IPS DF 4.7 (cell line): Measurements from ENCODE around the gene CCNA1.

Source experiments
- DNase-seq: peaks from one replicate; pipeline ENCODE4 v3.0.0-alpha.2; 2013; ENCODE audit warnings: low spot score; ENCODE audit errors: extremely low read depth

CCNA1 gene

GRCh38 chr13:36432106-36432544 is at the start of gene CCNA1:
Gene CCNA1 (plus strand): TSS chr13:36432495. CDS start chr13:36433057, 562 bp downstream.
- no peak for DNase-seq

- no peak for DNase-seq
Measured at GRCh38 chr13:36385489-36385888, 46.8 kb upstream of the CCNA1 start.

- no peak for DNase-seq
Measured at GRCh38 chr13:36395280-36395679, 37.0 kb upstream of the CCNA1 start.

GRCh38 chr13:36405151-36405550 is 27.1 kb upstream of the CCNA1 start:
- no peak for DNase-seq

GRCh38 chr13:36412736-36413135 is 19.6 kb upstream of the CCNA1 start:
- DNase-seq: no peak

GRCh38 chr13:36413161-36413560 is 19.1 kb upstream of the CCNA1 start:
- DNase-seq: no peak

- no peak for DNase-seq
Measured at GRCh38 chr13:36414461-36414860, 17.8 kb upstream of the CCNA1 start.

GRCh38 chr13:36417331-36417730 is 15.0 kb upstream of the CCNA1 start:
- no peak for DNase-seq

GRCh38 chr13:36418022-36418805 is 14.1 kb upstream of the CCNA1 start:
- DNase-seq: no peak

GRCh38 chr13:36420437-36420891 is 11.8 kb upstream of the CCNA1 start:
- DNase-seq: no peak

- no peak for DNase-seq
Measured at GRCh38 chr13:36421447-36421846, 10.8 kb upstream of the CCNA1 start.

GRCh38 chr13:36428086-36428485 is 4.2 kb upstream of the CCNA1 start:
- DNase-seq: no peak

- DNase-seq: no peak
Measured at GRCh38 chr13:36430247-36431203, 1.8 kb upstream of the CCNA1 start.

GRCh38 chr13:36431204-36432105 is 840 bp upstream of the CCNA1 start:
- DNase-seq: no peak

- no peak for DNase-seq
Measured at GRCh38 chr13:36436811-36437210, 4.5 kb downstream of the CCNA1 start.

GRCh38 chr13:36438594-36439483 is 6.5 kb downstream of the CCNA1 start:
- DNase-seq: no peak

GRCh38 chr13:36445278-36445677 is 13.0 kb downstream of the CCNA1 start:
- no peak for DNase-seq

- no peak for DNase-seq
Measured at GRCh38 chr13:36445891-36446351, 13.6 kb downstream of the CCNA1 start.

GRCh38 chr13:36447501-36447900 is 15.2 kb downstream of the CCNA1 start:
- no peak for DNase-seq

GRCh38 chr13:36450534-36450933 is 18.2 kb downstream of the CCNA1 start:
- DNase-seq: no peak
